IMR-90 (cell line): ENCODE measurements around the gene VDR.

Experiments
- BHLHE40 ChIP-seq: fragments of 150-350 bp; IDR thresholded peaks from 2 replicates; pipeline ENCODE4 v1.6.1; 2016; ENCODE audit warnings: mild to moderate bottlenecking, low read depth, low read length
- CEBPB ChIP-seq: IDR thresholded peaks from 2 replicates; pipeline ENCODE4 v1.6.1; 2012; ENCODE audit warnings: low read depth, low read length, improper control_type of control experiment
- CTCF ChIP-seq: conservative IDR thresholded peaks from 2 replicates; pipeline ENCODE4 v1.5.1; 2012; ENCODE audit warnings: mild to moderate bottlenecking, low read depth, low read length, improper control_type of control experiment
- FOS ChIP-seq: fragments of 150-350 bp; IDR thresholded peaks from 2 replicates; pipeline ENCODE4 v1.6.1; 2016; ENCODE audit warnings: low read depth, low read length
- MAFK ChIP-seq: IDR thresholded peaks from 2 replicates; pipeline ENCODE4 v1.6.1; 2012; ENCODE audit warnings: low read depth, low read length, improper control_type of control experiment
- MAZ ChIP-seq: IDR thresholded peaks from 2 replicates; pipeline ENCODE4 v1.6.1; 2012; ENCODE audit warnings: low read depth, mild to moderate bottlenecking, low read length, improper control_type of control experiment, moderate library complexity, borderline replicate concordance
- MXI1 ChIP-seq: IDR thresholded peaks from 2 replicates; pipeline ENCODE4 v1.6.1; 2012; ENCODE audit warnings: low read depth, mild to moderate bottlenecking, low read length, moderate library complexity, borderline replicate concordance
- POLR2A ChIP-seq: IDR thresholded peaks from 2 replicates; pipeline ENCODE4 v1.6.1; 2012; ENCODE audit warnings: mild to moderate bottlenecking, low read depth, low read length
- RAD21 ChIP-seq: IDR thresholded peaks from 2 replicates; pipeline ENCODE4 v1.6.1; 2012; ENCODE audit warnings: low read length, improper control_type of control experiment
- RCOR1 ChIP-seq: IDR thresholded peaks from 2 replicates; pipeline ENCODE4 v1.6.1; 2012; ENCODE audit warnings: mild to moderate bottlenecking, low read length, improper control_type of control experiment; ENCODE audit not compliant: insufficient replicate concordance
- RFX5 ChIP-seq: IDR thresholded peaks from 2 replicates; pipeline ENCODE4 v1.8.0; 2012; ENCODE audit warnings: low read depth, mild to moderate bottlenecking, low read length, moderate library complexity
- SMC3 ChIP-seq: fragments of 150-350 bp; IDR thresholded peaks from 2 replicates; pipeline ENCODE4 v1.6.1; 2016; ENCODE audit warnings: low read depth, mild to moderate bottlenecking, antibody characterized with exemption, low read length, moderate library complexity
- TF ChIP-seq, protein P1 (sequence below): fragments of 150-350 bp; IDR thresholded peaks from 2 replicates; pipeline ENCODE4 v1.6.1; 2017; ENCODE audit warnings: mild to moderate bottlenecking, antibody characterized with exemption, low read length, low read depth

- TF ChIP-seq CTCF (peak; percentile 64), SMC3 (peak; percentile 58), POLR2A (no peak), CEBPB (no peak), FOS (no peak), MAZ (no peak; the same call in 1 of the 2 replicates), RFX5 (no peak), BHLHE40 (no peak), RCOR1 (no peak), RAD21 (peak; percentile 75), MAFK (no peak), MXI1 (no peak)
- TF ChIP-seq, protein P1, sequence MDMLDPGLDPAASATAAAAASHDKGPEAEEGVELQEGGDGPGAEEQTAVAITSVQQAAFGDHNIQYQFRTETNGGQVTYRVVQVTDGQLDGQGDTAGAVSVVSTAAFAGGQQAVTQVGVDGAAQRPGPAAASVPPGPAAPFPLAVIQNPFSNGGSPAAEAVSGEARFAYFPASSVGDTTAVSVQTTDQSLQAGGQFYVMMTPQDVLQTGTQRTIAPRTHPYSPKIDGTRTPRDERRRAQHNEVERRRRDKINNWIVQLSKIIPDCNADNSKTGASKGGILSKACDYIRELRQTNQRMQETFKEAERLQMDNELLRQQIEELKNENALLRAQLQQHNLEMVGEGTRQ = no peak
Measured at GRCh38 chr12:47838286-47838931, 66.4 kb downstream of the VDR start.
